ENCODE measurements around the gene NLRP4. TPM values are rescaled to one million over a fixed set of nuclear protein-coding genes. Genes with fewer than 3 reads are reported as not detected.

NLRP4 gene
- total RNA-seq, 1 donor from 2014 or later, result not detected

DNA sequence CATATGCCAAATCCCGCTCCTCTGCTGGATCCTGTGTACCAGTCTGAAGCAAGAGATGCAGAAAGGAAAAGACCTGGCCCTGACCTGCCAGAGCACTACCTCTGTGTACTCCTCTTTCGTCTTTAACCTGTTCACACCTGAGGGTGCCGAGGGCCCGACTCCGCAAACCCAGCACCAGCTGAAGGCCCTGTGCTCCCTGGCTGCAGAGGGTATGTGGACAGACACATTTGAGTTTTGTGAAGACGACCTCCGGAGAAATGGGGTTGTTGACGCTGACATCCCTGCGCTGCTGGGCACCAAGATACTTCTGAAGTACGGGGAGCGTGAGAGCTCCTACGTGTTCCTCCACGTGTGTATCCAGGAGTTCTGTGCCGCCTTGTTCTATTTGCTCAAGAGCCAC, 22.1 kb downstream of the NLRP4 start:
- Histone ChIP-seq H3K4me3 (ENCODE audit: low read depth, low read length) (no peak overlapping the region), H3K27me3 (ENCODE audit: control insufficient read depth, insufficient read depth, low read length) (no peaks in the 10 kb centered on the region), H3K36me3 (ENCODE audit: control insufficient read depth, insufficient read depth, low read length) (no peaks in the 10 kb centered on the region)
- DNase-seq (ENCODE audit: low read depth), result no peak
- TF ChIP-seq, protein P1, sequence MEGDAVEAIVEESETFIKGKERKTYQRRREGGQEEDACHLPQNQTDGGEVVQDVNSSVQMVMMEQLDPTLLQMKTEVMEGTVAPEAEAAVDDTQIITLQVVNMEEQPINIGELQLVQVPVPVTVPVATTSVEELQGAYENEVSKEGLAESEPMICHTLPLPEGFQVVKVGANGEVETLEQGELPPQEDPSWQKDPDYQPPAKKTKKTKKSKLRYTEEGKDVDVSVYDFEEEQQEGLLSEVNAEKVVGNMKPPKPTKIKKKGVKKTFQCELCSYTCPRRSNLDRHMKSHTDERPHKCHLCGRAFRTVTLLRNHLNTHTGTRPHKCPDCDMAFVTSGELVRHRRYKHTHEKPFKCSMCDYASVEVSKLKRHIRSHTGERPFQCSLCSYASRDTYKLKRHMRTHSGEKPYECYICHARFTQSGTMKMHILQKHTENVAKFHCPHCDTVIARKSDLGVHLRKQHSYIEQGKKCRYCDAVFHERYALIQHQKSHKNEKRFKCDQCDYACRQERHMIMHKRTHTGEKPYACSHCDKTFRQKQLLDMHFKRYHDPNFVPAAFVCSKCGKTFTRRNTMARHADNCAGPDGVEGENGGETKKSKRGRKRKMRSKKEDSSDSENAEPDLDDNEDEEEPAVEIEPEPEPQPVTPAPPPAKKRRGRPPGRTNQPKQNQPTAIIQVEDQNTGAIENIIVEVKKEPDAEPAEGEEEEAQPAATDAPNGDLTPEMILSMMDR (IDR thresholded peaks at IDR 0.05; ENCODE audit: insufficient read depth, low read length, poor library complexity, severe bottlenecking), result no peak

DNA sequence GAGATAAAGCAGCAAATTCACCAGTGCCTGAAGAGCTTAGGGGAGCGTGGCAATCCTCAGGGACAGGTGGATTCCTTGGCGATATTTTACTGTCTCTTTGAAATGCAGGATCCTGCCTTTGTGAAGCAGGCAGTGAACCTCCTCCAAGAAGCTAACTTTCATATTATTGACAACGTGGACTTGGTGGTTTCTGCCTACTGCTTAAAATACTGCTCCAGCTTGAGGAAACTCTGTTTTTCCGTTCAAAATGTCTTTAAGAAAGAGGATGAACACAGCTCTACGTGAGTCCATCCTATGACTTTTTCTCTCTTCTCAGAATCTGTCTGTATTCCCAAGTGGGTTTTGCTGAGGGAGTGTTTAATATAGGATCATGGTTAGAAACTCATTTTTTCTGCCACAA, 22.6 kb downstream of the NLRP4 start:
- H3K4me3 ChIP-seq (ENCODE audit: low read depth, low read length), result no peak overlapping the region
- DNase-seq (ENCODE audit: low read depth), result no peak
- TF ChIP-seq, protein P1 (IDR thresholded peaks at IDR 0.05; ENCODE audit: insufficient read depth, low read length, poor library complexity, severe bottlenecking), result no peak
- no peaks in the 10 kb centered on the region for H3K36me3 ChIP-seq (ENCODE audit: control insufficient read depth, insufficient read depth, low read length)
- no peaks in the 10 kb centered on the region for H3K27me3 ChIP-seq (ENCODE audit: control insufficient read depth, insufficient read depth, low read length)

DNA sequence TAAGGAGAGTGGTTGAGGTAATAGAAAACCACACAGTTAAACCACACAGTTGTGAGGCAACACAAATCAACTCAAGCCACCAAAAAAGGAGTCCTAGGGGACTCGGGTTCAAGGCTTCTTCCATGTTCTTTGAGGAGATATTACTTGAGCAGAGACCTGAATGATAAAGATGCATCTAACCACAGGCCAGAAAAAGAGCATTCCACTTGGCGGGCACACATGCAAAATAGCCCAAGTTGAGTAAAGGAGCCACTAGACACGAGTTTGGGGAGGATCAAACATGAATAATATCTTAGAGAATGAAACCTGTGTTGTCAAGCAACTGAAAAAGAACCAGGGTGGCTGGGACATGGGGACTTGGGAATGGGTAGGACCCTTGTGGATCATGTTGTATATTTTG, 30.2 kb downstream of the NLRP4 start:
- no peak for DNase-seq (ENCODE audit: low read depth)
- H3K27me3 ChIP-seq (ENCODE audit: control insufficient read depth, insufficient read depth, low read length), result no peaks in the 10 kb centered on the region
- H3K4me3 ChIP-seq (ENCODE audit: low read depth, low read length), result no peak overlapping the region
- TF ChIP-seq, protein P1 (IDR thresholded peaks at IDR 0.05; ENCODE audit: insufficient read depth, low read length, poor library complexity, severe bottlenecking), result no peak
- H3K36me3 ChIP-seq (ENCODE audit: control insufficient read depth, insufficient read depth, low read length), result no peaks in the 10 kb centered on the region

DNA sequence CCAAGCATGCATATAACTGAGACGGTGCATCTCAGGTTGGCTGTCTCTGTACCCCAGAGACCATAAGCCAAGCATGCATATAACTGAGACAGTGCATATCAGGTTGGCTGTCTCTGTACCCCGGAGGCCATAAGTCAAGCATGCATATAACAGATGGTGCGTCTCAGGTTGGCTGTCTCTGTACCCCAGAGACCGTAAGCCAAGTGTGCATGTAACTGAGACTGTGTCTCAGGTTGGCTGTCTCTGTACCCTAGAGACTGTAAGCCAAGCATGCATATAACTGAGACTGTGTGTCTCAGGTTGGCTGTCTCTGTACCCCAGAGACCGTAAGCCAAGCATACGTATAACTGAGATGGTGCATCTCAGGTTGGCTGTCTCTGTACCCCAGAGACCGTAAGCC, 30.8 kb downstream of the NLRP4 start:
- H3K27me3 ChIP-seq (ENCODE audit: control insufficient read depth, insufficient read depth, low read length), result no peaks in the 10 kb centered on the region
- DNase-seq (ENCODE audit: low read depth), result no peak
- H3K36me3 ChIP-seq (ENCODE audit: control insufficient read depth, insufficient read depth, low read length), result no peaks in the 10 kb centered on the region
- H3K4me3 ChIP-seq (ENCODE audit: low read depth, low read length), result no peak overlapping the region
- TF ChIP-seq, protein P1 (IDR thresholded peaks at IDR 0.05; ENCODE audit: insufficient read depth, low read length, poor library complexity, severe bottlenecking), result no peak

DNA sequence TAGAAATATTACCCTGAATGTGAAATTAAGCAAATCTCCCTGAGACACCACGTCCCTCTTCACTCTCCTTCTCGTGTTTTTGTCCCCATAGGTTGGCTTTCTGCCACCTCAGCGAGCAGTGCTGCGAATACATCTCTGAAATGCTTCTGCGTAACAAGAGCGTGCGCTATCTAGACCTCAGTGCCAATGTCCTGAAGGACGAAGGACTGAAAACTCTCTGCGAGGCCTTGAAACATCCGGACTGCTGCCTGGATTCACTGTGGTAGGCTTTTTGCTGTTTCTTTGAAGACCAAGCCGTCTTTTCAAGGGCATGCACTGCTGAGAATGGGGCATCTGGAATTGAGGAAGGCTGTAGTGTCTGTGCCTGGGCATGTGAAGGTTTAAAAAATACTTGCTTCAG, 34.4 kb downstream of the NLRP4 start:
- Histone ChIP-seq H3K36me3 (ENCODE audit: control insufficient read depth, insufficient read depth, low read length) (no peaks in the 10 kb centered on the region), H3K27me3 (ENCODE audit: control insufficient read depth, insufficient read depth, low read length) (no peaks in the 10 kb centered on the region), H3K4me3 (ENCODE audit: low read depth, low read length) (no peak overlapping the region)
- DNase-seq (ENCODE audit: low read depth), result no peak
- TF ChIP-seq, protein P1 (IDR thresholded peaks at IDR 0.05; ENCODE audit: insufficient read depth, low read length, poor library complexity, severe bottlenecking), result no peak

DNA sequence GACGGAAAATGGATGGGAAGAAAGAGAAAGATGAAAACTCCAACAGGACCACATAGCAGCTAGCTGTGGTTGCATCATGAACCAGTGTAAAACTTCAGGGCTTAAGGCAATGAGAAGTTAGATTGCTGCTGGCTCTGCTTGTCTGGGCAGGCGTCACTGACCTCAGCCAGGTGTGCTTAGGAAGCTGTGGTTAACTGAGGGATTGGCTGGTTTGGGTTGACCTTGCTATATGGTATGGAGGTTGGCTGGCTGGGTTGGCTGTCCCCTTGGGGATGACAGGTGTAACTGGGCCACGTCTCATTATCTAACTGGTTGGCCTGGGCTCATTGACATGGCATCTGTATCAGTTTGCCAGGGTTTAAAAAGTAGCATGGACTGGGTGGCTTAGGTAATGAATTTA, 40.9 kb downstream of the NLRP4 start:
- no peak for DNase-seq (ENCODE audit: low read depth)
- Histone ChIP-seq H3K27me3 (ENCODE audit: control insufficient read depth, insufficient read depth, low read length) (no peaks in the 10 kb centered on the region), H3K36me3 (ENCODE audit: control insufficient read depth, insufficient read depth, low read length) (no peaks in the 10 kb centered on the region), H3K4me3 (ENCODE audit: low read depth, low read length) (no peak overlapping the region)
- TF ChIP-seq, protein P1 (IDR thresholded peaks at IDR 0.05; ENCODE audit: insufficient read depth, low read length, poor library complexity, severe bottlenecking), result no peak

All from kidney epithelial cell (primary cell).